Body of pancreas (tissue), 4 donors: ENCODE data around the gene ZNF273. TPM values are rescaled to one million over a fixed set of nuclear protein-coding genes. Genes with fewer than 3 reads are reported as not detected.

Experiments
- ATAC-seq: fragments of 150-250 bp; one replicate; pipeline ENCODE4 v1.9.1; 2016
- DNase-seq, 4 donors: peaks; one replicate each; pipeline ENCODE4 v3.0.0-alpha.2; 2019
- H3K27ac ChIP-seq, 4 donors: fragments of 200-600 bp; sonication (generic); 1 replicate in 3 of 4; 2 replicates in 1 of 4; pipeline versions ENCODE4 v1.5.1 to v1.6.1; 2016 to 2019; ENCODE audit warnings: mild to moderate bottlenecking in 1 of 4, mixed read lengths in 1 of 4, moderate library complexity in 1 of 4
- H3K27me3 ChIP-seq, 2 donors: fragments of 200-600 bp; sonication (generic); one replicate each; pipeline ENCODE4 v1.6.0; 2016; ENCODE audit warnings: mild to moderate bottlenecking in 1 of 2
- H3K36me3 ChIP-seq, 2 donors: fragments of 200-600 bp; sonication (generic); replicated peaks in 1 of 2; 2 replicates each; pipeline ENCODE4 v1.5.1; 2016; ENCODE audit warnings: low read depth in 2 of 2; ENCODE audit not compliant: insufficient read depth in 1 of 2
- H3K4me1 ChIP-seq: fragments of 200-600 bp; sonication (generic); one replicate; pipeline ENCODE4 v1.6.0; 2016
- H3K4me3 ChIP-seq, 2 donors: fragments of 200-600 bp; sonication (generic); 1 replicate in 1 of 2; 2 replicates in 1 of 2; pipeline ENCODE4 v1.5.1; 2016 to 2019
- H3K9me3 ChIP-seq, 3 donors: fragments of 200-600 bp; sonication (generic); 1 replicate in 2 of 3; 2 replicates in 1 of 3; pipeline ENCODE4 v1.5.1; 2016
- CTCF ChIP-seq, 7 experiments: fragments of 450-650 bp in 4 of 7; fragments of 200-600 bp in 3 of 7; sonication (generic) in 3 of 7; IDR thresholded peaks; one replicate each; pipeline ENCODE4 v1.5.1; 2016 to 2019; ENCODE audit warnings: antibody characterized with exemption in 7 of 7
- POLR2A ChIP-seq, 3 donors: fragments of 450-650 bp; IDR thresholded peaks; one replicate each; pipeline ENCODE4 v1.6.1; 2016; ENCODE audit warnings: antibody characterized with exemption in 3 of 3, mild to moderate bottlenecking in 2 of 3
- WGBS, 2 donors: methylation state at CpG; one replicate each; pipeline ENCODE4 v1.1.5; 2017; 5-methylcytosine and 5-hydroxymethylcytosine counted together
- intact Hi-C: fragments of 100-400 bp; cut with DNase I; formaldehyde crosslinking; loops from one replicate; pipeline ENCODE4 v1.15.1; 2023
- total RNA-seq, 2 donors: library from RNA; depleted of rRNA; stranded (reverse); fragments of >200 nt; gene quantifications; one replicate each; pipeline ENCODE4 v1.1.0, GENCODE V29; 2016

ZNF273 gene
- total RNA-seq, 2 donors from 2014 or later, result 4.2 to 19.4 TPM

- intact Hi-C loops, result no loop called here
- H3K27me3 ChIP-seq, result no peaks in the 10 kb centered on the region
- no peak overlapping the region for H3K27ac ChIP-seq
- DNase-seq (no peak), ATAC-seq (no peak)
- H3K4me3 ChIP-seq, result no peak overlapping the region
- TF ChIP-seq CTCF (IDR thresholded peaks at IDR 0.05) (no peak), POLR2A (IDR thresholded peaks at IDR 0.05) (no peak)
- peaks cover 7% of the 10 kb centered on the region for H3K4me1 ChIP-seq
- WGBS, 2 donors, result 79 to 98% methylated on average over 6 to 10 of the region's 10 CpGs
- no peaks in the 10 kb centered on the region for H3K9me3 ChIP-seq
- H3K36me3 ChIP-seq, result no peaks in the 10 kb centered on the region
Observed at GRCh38 chr7:64873155-64873500, 29.9 kb upstream of the ZNF273 start.

GRCh38 chr7:64873517-64873916 is 29.6 kb upstream of the ZNF273 start:
- peaks cover 7% of the 10 kb centered on the region for H3K4me1 ChIP-seq
- no peak overlapping the region for H3K27ac ChIP-seq
- ATAC-seq (no peak), DNase-seq (no peak)
- H3K36me3 ChIP-seq, result no peaks in the 10 kb centered on the region
- intact Hi-C loops, result no loop called here
- H3K9me3 ChIP-seq, result no peaks in the 10 kb centered on the region
- H3K27me3 ChIP-seq, result no peaks in the 10 kb centered on the region
- TF ChIP-seq POLR2A (IDR thresholded peaks at IDR 0.05) (no peak), CTCF (IDR thresholded peaks at IDR 0.05) (no peak)
- 40 to 46% methylated on average over 5 of the region's 5 CpGs for WGBS, 2 donors
- no peak overlapping the region for H3K4me3 ChIP-seq

DNA sequence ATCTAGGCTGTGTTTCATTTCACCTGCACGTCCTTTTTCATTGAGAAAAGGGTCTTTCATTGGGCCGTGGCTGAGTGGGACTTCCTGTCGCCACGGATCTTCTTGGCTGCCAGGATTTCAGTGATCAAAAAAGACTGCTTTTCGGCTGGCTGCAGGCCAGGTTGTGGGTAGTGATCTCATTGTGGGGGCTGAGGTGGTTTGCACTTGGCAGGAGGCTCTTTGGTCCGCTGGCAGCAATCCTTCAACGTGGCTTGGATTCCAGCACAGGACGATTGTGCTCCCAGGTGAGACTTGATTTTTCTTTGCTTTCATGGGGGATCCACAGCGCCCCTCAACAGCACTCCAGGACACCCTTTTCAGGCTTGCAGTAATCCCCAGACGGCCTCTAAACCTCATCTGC is 29.0 kb upstream of the ZNF273 start:
- TF ChIP-seq POLR2A (IDR thresholded peaks at IDR 0.05) (no peak), CTCF (IDR thresholded peaks at IDR 0.05) (no peak)
- Histone ChIP-seq H3K27me3 (no peaks in the 10 kb centered on the region), H3K4me3 (no peak overlapping the region), H3K36me3 (no peaks in the 10 kb centered on the region), H3K27ac (no peak overlapping the region), H3K9me3 (no peaks in the 10 kb centered on the region), H3K4me1 (peaks cover 7% of the 10 kb centered on the region)
- intact Hi-C loops, result no loop called here
- no peak for DNase-seq
- no peak for ATAC-seq
- 47 to 50% methylated on average over 8 to 10 of the region's 10 CpGs for WGBS, 2 donors

- 61% methylated on average over 6 to 23 of the region's 23 CpGs for WGBS, 2 donors
- Histone ChIP-seq H3K27ac (no peak overlapping the region), H3K9me3 (no peaks in the 10 kb centered on the region), H3K36me3 (no peaks in the 10 kb centered on the region), H3K27me3 (no peaks in the 10 kb centered on the region), H3K4me1 (peaks cover 7% of the 10 kb centered on the region), H3K4me3 (no peak overlapping the region)
- no peak for DNase-seq
- intact Hi-C loops, result no loop called here
- no peak for TF ChIP-seq POLR2A (IDR thresholded peaks at IDR 0.05)
- no peak for TF ChIP-seq CTCF (IDR thresholded peaks at IDR 0.05)
- ATAC-seq, result no peak
Observed at GRCh38 chr7:64874562-64875250, 28.4 kb upstream of the ZNF273 start.

DNA sequence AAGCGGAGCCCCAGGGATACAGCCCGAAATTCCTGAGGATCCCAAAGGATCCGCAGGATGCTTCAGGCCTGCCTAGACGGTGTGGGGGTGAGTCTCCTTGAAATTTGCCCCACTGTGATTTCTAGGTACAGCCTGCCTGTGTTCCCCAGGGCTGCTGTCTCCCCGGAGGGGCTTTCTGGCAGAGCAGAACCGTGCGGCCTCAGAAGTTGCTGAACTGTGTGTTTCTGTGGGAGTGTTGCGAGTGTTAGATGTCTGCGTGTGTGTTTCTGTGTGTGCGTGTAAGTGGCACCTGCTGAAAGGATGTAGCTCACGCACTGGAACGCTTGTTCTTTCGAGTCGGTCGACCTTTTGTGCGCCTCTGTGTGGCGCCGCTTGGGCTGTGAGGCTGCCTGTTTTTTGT is 27.8 kb upstream of the ZNF273 start:
- no peak for DNase-seq
- TF ChIP-seq CTCF (IDR thresholded peaks at IDR 0.05), result no peak
- TF ChIP-seq POLR2A (IDR thresholded peaks at IDR 0.05), result no peak

More for the DNA sequence above, 27.8 kb upstream of the ZNF273 start:
- H3K36me3 ChIP-seq, result no peaks in the 10 kb centered on the region
- H3K27ac ChIP-seq, result no peak overlapping the region
- WGBS, 2 donors, result 82 to 83% methylated on average over 15 to 18 of the region's 18 CpGs
- ATAC-seq, result no peak
- peaks cover 7% of the 10 kb centered on the region for H3K4me1 ChIP-seq
- intact Hi-C loops, result no loop called here
- no peak overlapping the region for H3K4me3 ChIP-seq
- no peaks in the 10 kb centered on the region for H3K9me3 ChIP-seq
- no peaks in the 10 kb centered on the region for H3K27me3 ChIP-seq
